A549 treated with Mapracorat at 1 μM for 4 hours (cell line): ENCODE measurements around the gene ETF1. TPM values are rescaled to one million over a fixed set of nuclear protein-coding genes. Genes with fewer than 3 reads are reported as not detected.

ENCODE experiments used
- total RNA-seq: library from RNA; stranded (reverse); fragments of 200-300 nt; extraction: Qiagen RNA extraction; gene quantifications from 5 replicates; pipeline ENCODE4 v1.2.3, GENCODE V29; 2022

The ETF1 gene
- total RNA-seq = 118 to 136 TPM (median 121 TPM) in 5 replicates

GRCh38 chr5:138542956-138543729 is at the start of gene ETF1:
ETF1 (minus strand) TSS chr5:138543236; CDS start chr5:138542918, 318 bp downstream.

DNA sequence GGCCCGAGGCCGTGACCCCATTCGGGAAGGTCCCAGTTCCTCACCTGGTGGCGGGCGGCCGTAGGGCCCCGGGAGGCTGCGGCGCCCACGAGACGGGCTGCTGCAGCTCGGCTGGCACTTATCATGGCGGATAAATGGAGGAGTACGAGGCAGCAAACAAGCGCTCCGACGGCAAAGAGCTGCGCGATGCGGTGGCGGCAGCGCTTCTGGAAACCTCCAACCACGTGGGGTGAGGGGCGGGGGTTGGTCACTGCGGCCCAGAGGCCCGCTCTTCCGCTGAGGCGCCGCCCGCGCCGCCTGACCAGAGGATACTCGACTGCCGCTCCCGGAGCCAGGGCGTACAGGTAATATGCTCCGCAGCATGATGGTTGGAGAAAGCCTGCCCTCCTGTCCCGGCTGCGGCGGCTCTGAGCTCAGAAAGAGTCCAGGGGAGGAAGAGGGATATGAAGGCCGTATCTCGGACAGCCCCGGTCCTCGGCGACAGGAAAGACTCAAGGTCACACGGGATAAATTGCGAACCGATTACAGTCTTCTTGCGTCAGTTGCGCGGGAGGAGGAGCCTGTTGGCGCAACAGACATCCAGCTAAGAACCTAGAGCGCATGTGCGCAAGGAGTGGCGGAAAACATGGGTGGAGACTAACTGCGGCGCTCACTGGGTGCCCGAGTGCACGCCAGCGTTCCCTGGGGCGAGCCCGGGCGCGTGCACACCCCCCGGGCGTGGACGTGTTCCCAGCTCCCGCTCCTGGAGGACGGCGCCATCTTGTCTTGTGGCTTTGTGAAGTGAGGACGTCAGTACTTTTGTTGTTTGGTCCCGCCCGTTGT is 32.4 kb upstream of the ETF1 start, which contains the start of gene HSPA9:
TSS of gene HSPA9 (minus strand) at position 208 of the 822 bp plus-strand sequence. CDS start at position 125, 83 bp downstream.

DNA sequence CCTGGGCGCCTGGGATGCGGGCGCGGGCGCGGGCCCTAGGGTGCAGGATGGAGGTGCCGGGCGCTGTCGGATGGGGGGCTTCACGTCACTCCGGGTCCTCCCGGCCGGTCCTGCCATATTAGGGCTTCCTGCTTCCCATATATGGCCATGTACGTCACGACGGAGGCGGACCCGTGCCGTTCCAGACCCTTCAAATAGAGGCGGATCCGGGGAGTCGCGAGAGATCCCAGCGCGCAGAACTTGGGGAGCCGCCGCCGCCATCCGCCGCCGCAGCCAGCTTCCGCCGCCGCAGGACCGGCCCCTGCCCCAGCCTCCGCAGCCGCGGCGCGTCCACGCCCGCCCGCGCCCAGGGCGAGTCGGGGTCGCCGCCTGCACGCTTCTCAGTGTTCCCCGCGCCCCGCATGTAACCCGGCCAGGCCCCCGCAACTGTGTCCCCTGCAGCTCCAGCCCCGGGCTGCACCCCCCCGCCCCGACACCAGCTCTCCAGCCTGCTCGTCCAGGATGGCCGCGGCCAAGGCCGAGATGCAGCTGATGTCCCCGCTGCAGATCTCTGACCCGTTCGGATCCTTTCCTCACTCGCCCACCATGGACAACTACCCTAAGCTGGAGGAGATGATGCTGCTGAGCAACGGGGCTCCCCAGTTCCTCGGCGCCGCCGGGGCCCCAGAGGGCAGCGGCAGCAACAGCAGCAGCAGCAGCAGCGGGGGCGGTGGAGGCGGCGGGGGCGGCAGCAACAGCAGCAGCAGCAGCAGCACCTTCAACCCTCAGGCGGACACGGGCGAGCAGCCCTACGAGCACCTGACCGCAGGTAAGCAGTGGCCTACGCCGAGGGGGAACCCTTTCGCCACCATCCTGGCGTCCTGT is 77.5 kb downstream of the ETF1 start, which contains the start of gene EGR1:
TSS of gene EGR1 (plus strand) at position 219 of the 864 bp plus-strand sequence. CDS start at position 502, 283 bp downstream.

Other genes starting within 250 kb of the ETF1 start
- gene CDC25C, start 211.4 kb downstream of the ETF1 start, total RNA-seq = 8.2 to 11.9 TPM (median 10.5 TPM) in 5 replicates
- gene FAM53C, start 205.0 kb downstream of the ETF1 start, total RNA-seq = 17.3 to 21.6 TPM (median 19.5 TPM) in 5 replicates
- gene KDM3B, start 190.6 kb downstream of the ETF1 start, total RNA-seq = 34.0 to 43.3 TPM (median 39.9 TPM) in 5 replicates
- 6.8 to 7.4 TPM (median 7.1 TPM) in 5 replicates for gene REEP2, start 104.2 kb downstream of the ETF1 start, total RNA-seq
- 8.9 to 13.8 TPM (median 12.0 TPM) in 5 replicates for gene EGR1, start 77.8 kb downstream of the ETF1 start, total RNA-seq
- gene HSPA9, start 32.2 kb upstream of the ETF1 start, total RNA-seq = 307 to 338 TPM (median 328 TPM) in 5 replicates
- gene CTNNA1, start 210.2 kb upstream of the ETF1 start, total RNA-seq = 183 to 197 TPM (median 193 TPM) in 5 replicates